DOHH2 (cell line): ENCODE results near the gene KRTAP5-8.

Experiments
- CTCF ChIP-seq: fragments of 200-600 bp; sonication (generic); IDR thresholded peaks from one replicate; pipeline ENCODE4 v1.5.1; 2014; ENCODE audit warnings: antibody characterized with exemption, mild to moderate bottlenecking, low read depth, low read length; ENCODE audit not compliant: poor library complexity, severe bottlenecking
- EZH2phosphoT487 ChIP-seq: fragments of 200-600 bp; sonication (generic); IDR thresholded peaks from 2 replicates; pipeline ENCODE4 v1.6.1; 2017; ENCODE audit warnings: borderline replicate concordance, mild to moderate bottlenecking, antibody characterized with exemption, low read length, moderate library complexity, mixed read lengths

- TF ChIP-seq CTCF (no peak), EZH2phosphoT487 (no peak)
Observed at GRCh38 chr11:71535825-71536224, 2.0 kb upstream of the KRTAP5-8 start.
